ENCODE results near the gene ZNF189.

DNA sequence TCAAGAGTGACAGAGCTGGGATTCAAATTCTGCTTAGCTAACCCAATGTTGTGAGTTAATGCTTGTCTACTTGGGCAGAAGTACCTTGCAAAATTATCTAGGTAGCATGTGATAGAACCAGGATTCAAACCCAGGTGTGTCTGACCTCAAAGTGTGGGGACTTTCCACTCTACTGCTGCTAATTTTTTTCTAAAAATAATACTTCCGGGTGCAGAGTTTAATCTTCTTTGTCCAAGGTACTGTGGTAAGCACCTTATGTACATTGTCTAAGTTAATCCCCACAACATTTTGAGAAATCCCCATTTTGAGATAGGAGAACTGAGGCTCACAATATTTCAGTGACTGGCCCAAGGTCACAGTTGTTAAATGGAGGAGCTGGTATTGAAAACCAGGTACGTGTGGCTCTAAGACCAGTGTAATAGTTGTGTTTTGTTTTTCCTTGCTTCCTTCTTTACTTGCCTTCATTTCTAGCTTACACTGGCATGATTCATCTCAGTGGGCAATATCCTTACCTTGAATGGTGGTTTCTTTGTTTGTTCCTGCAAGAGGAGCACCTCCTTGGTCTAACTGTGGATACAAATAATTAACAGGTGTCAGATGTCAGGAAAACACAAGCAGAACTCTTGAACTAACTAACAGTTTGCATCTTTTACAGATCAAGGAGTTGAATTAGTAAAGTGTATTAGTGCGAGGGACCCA lies 29.5 kb downstream of the ZNF189 start:
- TF ChIP-seq, protein P1, sequence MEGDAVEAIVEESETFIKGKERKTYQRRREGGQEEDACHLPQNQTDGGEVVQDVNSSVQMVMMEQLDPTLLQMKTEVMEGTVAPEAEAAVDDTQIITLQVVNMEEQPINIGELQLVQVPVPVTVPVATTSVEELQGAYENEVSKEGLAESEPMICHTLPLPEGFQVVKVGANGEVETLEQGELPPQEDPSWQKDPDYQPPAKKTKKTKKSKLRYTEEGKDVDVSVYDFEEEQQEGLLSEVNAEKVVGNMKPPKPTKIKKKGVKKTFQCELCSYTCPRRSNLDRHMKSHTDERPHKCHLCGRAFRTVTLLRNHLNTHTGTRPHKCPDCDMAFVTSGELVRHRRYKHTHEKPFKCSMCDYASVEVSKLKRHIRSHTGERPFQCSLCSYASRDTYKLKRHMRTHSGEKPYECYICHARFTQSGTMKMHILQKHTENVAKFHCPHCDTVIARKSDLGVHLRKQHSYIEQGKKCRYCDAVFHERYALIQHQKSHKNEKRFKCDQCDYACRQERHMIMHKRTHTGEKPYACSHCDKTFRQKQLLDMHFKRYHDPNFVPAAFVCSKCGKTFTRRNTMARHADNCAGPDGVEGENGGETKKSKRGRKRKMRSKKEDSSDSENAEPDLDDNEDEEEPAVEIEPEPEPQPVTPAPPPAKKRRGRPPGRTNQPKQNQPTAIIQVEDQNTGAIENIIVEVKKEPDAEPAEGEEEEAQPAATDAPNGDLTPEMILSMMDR (IDR thresholded peaks at IDR 0.05 in 4 of 5, conservative IDR thresholded peaks at IDR 0.05 in 1 of 5), result no peak
- TF ChIP-seq POLR2A (IDR thresholded peaks at IDR 0.05), result no peak
